GM12874 (cell line): ENCODE measurements around the gene WDR19.

Experiments
- CTCF ChIP-seq: IDR thresholded peaks from 2 replicates; pipeline ENCODE4 v1.5.1; 2011; ENCODE audit warnings: low read depth, mild to moderate bottlenecking, control low read depth, low read length, moderate library complexity; ENCODE audit not compliant: insufficient read depth

The WDR19 gene

GRCh38 chr4:39259571-39260330 is 77.4 kb downstream of the WDR19 start:
- TF ChIP-seq CTCF = no peak

DNA sequence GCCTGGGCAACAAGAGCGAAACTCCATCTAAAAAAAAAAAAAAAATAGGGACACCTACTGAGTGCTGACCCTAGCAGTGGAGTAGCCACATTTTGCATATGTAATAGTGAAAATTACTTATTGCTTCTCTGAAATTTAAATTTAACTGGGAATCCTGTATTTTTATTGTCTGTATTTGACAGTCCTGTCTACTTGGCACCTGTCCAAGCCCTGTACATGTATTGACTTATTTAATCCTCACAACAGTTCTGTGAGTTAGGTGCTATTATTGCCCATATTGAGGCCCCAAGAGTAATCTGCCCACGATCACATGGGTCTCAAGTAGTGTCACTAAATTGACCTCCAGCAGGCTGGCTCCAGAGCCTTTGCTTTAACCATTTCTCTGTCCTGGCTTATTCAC is 81.6 kb downstream of the WDR19 start:
- TF ChIP-seq CTCF = no peak

- TF ChIP-seq CTCF = no peak
Observed at GRCh38 chr4:39274503-39274902, 92.2 kb downstream of the WDR19 start.

GRCh38 chr4:39278476-39278875 is 96.1 kb downstream of the WDR19 start:
- TF ChIP-seq CTCF = no peak

- TF ChIP-seq CTCF = no peak
Observed at GRCh38 chr4:39279416-39279815, 97.1 kb downstream of the WDR19 start.

DNA sequence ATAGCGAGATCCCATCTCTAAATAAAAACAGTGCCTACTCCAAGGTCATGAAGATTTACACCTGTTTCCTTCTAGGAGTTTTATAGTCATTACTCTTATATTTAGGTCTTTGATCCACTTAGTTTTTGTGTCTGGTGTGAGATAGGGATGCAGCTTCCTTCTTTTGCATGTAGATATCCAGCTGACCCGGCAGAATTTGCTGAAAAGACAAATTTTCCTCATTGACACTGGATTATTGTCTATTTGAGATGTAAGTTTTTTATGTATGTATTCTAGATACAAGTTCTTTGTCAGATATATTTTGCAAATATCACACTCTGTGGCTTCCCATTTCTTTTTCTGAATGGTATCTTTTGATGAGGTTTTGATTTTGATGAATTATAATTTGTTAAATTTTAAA is 98.4 kb downstream of the WDR19 start:
- TF ChIP-seq CTCF = no peak

DNA sequence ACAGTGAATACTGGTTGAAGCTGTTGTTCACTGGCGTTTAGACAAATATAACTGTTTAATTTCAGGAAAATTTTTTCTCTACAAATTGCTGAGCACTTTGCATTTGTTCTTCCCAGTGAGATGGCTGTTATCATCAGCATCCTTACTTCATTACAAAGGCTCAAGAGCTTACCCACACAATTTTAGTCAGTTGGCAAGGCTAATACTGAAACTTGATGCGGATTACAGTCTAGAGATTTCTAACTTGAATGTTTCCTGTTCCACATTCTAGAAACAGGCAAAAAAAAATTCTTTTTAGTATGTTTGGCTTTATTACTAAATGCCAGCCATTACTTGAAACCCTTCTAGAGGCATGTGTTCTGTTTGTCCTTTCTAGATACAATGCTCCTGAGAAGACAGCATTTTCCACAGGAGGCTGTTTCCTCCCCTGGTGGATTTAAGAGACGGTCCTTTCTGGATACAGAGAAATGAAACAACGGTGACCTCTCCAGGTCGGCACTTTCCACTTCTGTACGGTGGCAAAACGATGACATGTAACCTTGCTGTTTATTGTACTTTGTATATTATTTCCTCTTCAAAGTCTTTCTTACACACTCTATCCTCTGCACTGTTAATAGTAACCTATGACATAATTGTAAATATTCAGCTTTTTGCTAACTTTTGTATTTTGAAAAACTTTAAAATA is 102.9 kb downstream of the WDR19 start:
- TF ChIP-seq CTCF = no peak
